NCI-H69 (cell line): Measurements from ENCODE around the gene COL1A1.

ENCODE experiments used
- DNase-seq: peaks from one replicate; lab custom pipeline; 2025; lab: John Stamatoyannopoulos, UW

Gene COL1A1

GRCh38 chr17:50213026-50214022 lies 11.9 kb upstream of the COL1A1 start:
- DNase-seq: peak; percentile 53

DNA sequence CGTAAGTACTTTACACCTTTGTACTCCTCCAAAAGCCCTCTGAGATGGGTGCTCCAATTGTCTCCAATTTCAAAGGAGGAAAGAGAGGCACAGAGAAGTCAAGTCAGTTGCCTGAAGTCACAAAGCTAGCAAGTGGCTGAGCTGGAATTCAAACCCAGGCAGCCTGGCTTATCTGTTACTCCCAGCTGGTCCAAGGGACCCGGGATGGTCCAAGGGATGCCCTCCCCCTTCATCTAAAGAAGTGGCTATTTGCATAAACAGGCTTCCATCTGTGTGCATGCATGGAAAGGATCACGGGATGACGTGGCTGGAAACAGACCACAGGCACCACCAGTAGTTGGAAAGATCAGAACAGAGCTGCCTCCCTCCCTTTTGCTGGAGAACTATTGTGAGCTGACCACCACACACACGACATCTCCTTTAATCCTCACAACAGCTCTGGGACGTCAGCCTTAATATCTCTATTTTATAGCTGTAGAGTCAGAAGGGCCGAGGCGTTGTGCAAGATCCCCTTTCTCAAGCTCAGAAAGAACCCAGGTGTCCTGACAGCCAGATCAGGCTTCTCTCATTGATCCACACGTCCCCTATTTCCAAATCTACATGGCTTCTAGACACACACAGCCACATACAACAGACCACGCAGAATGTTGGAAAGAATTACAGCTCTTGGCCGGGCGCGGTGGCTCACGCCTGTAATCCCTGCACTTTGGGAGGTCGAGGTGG lies 10.9 kb upstream of the COL1A1 start:
- no peak for DNase-seq

- DNase-seq: no peak
Observed at GRCh38 chr17:50211249-50212120, 10.1 kb upstream of the COL1A1 start.

- no peak for DNase-seq
Observed at GRCh38 chr17:50210240-50211225, 9.1 kb upstream of the COL1A1 start.

DNA sequence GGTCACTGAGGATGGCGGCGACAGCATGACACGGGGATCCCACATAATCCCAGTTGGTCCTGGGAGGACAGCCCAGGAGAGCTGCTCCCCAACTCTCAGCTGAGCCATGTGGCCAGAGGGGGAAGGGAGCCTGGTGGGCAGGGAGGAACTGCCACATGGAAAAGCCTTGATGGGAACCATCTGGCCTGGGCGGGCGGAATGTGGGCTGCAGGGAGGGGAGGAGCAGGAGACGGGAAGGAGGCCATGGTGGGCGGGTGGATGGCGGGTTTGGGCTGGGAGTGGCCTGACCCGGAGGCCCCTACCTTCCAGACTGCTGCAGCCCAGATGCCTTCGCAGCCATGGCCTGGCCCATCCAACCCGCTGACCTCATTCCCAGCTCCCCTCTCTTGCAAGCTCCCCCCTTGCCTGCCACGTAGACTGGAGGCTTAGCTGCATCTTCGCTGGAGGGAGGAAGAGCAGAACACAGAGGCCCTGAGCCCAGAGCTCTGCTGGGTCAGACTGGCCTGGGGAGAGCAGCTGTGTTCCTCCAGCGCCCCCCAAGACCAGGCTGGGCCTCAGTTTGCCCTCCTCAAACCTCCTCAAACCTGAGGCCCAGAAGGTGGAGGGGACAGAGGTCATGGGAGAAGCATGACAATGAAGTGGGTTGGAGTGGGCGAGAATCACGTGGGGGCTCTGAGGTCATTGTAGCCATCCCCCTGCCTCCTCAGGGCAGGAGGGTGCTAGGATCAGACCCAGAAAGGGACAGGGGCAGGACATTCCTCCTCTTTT lies 8.2 kb upstream of the COL1A1 start:
- peak; percentile 37 for DNase-seq

DNA sequence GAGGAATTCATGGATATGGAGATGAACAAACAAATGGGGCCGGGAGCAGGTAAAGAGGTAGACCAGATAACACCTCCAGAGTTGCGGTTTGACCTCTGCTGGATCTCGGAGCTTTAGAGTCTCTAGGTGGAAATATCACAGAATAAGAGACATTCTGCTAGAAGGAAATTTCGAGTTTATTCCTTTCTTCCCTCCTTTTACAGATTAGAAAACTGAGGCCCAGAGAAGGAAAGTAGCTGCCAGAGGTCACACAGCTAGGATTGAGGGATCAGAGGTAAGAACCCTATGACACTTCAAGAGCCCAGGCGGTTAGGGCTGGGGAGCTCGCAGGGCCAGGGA lies 7.7 kb upstream of the COL1A1 start:
- no peak for DNase-seq

DNA sequence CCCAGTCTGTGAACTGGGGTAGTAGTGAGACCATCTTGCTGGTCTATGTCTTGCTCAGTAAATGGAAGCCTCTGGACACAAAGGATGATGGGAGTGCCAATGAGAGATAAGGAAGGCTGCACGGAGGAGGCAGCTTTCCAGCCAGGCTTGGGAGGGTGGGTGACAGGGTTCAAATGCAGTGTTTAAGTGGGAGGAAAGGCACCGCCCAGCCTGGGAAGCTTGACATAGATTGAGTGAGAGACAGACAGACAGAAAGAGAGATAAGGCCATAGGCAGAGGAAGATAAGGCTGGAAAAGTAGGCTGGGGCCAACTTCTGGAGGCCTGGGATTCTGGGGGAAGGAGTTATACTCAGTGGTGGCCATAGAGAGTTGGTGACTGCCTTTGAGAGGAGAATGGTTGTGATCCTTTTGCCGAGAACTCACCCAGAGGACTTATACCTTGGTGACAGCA lies 7.2 kb upstream of the COL1A1 start:
- DNase-seq: no peak

- no peak for DNase-seq
Observed at GRCh38 chr17:50207792-50208567, 6.5 kb upstream of the COL1A1 start.

DNA sequence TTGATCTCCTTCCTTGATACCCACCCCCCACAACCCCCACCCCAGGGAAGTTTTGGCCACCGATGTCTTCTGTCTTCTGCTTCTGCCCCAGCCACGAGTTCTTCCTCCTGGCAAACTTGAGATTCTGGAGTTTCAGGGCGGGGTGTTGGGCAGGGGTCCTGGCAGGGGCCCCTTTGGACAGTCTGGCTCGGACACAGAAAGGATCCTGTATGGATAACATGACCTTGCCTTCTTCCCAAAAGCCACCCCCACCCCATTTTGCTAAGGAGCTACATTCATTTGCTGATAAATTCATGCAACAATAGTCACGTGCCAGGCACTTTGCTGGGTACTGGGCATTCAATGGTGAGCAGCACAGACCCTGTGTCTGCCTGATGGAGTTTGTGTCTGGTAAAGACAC lies 5.9 kb upstream of the COL1A1 start:
- DNase-seq: no peak

DNA sequence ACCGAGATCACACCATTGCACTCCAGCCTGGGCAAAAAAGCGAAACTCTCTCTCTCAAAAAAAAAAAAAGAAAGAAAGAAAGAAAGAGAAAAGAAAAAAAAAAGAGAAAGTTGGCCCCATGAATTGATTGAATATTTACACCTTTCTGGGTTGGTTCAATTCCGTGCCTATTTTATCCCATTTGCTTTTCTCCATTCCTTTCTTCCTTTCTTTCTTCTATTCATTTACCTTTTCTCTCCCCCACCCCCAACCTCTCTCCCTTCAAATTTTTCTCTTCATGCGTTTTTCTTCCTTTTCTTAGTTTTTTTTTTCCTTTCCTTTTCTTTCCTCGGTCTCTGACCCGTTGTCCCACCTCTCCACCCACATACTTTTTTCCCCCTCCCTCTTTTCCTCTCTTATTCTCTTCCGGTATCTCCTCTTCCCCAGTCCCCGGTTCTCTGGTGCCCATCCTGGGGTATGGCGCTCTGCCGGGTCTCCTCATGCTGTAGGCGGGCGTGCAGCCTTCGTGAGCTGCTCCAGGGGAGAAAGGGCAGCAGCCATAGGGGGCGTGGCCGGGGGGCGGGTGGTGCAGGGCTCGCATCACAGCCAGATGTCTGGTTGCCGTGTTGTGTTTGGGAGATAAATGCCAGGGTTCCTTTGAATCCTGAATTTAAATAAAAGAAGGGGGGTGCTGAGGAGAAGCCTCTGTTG lies 5.3 kb upstream of the COL1A1 start:
- peak; percentile 70 for DNase-seq

DNA sequence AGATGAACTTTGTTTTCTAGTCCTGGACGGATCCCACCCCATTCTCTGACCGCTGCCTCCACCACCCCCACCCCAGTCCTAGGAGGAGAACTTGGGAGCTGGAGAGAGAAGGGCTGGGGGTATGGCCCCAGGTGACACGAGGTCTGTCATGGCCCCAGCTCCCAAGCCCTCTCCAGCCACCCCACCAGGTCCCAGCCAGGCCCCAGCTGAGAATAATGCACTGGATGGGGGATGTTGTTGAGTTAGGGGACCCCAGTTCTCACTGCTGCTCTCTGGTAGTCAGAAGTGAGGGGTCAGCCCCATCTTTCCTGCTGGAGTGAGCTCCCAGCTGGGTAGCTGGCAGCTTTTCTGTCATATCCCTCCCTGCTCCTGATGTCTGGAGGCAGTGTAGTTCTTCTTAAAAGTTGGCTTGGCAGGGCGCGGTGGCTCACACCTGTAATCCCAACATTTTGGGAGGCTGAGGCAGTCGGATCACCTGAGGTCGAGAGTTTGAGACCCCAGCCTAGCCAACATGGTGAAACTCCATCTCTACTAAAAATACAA lies 4.6 kb upstream of the COL1A1 start:
- no peak for DNase-seq

DNA sequence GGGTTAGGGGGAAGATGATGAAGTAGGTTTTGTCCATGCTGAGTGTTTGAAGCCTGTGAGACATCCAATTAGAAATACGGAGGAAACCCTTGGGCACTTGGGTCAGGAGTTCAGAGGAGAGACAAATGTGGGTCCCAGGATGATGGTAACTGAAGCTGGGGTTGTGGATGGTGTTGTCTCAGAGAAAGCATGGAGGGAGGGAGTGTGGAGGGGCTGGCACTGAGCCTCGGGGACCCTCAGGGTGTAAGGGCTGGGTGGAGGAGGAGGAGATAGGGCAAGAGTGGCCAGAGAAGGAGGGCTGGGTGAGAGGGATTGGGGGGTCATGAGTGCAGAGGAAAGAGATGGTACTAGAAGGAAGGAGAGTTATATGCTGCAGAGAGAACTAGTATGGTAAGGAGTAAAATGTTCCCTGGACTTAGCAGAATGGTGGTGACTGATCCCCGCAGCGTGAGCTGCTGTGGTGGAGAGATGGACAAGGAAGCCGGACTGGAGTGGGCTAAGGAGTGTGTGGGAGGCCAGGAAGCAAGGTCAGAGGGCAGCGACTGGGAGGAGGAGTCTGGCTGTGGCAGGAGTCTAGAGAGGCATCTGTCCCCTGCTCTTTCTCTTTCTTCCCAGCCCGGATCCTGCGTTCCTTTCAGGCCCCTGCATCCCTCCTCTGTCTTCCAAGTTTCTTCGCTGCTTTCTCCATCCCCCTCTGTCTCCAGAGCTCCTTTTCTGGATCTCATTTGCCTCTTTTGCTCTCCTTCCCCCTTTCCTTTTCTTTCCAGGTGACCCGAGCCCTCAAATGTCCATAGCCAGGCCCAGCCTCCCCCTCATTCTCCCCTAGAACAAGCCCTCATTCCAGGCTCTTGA lies 3.9 kb upstream of the COL1A1 start:
- DNase-seq: no peak

- no peak for DNase-seq
Observed at GRCh38 chr17:50204431-50204830, 3.0 kb upstream of the COL1A1 start.

DNA sequence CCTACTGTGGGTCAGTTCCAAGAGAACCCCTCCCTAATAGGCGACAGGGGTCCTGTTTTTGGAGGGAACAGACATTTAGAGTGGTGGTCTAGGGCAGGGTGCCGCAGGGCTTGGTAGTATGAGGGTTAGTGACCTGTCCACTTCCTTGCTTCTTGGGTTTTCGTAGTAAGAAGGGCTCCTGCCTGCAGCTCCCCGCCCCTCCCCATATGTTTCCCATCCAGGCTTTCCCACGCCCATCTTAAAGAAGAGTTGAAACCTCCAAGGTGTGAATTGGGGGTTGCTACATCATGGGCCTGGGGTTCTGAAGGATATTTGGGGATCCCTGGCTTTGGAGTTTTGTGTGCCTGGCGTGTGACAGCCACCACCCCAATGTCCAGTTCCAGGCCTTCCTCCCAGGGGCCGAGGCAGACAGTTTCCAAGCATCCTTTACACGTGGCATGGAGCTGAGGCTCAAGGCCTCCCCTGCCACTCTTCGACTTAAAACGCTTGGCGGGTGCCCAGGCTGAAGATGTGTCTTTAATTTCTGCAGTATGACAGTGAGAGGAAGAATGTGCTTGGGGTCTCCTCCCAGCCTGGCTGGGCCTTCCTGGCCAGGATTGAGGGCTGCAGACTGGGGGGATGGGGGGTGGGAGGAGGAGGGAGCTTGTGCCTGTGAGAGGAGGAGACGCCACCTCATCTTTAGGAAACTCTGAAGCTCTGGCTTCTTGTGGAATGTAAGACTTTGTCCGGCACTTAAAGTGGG lies 2.3 kb upstream of the COL1A1 start:
- DNase-seq: no peak

DNA sequence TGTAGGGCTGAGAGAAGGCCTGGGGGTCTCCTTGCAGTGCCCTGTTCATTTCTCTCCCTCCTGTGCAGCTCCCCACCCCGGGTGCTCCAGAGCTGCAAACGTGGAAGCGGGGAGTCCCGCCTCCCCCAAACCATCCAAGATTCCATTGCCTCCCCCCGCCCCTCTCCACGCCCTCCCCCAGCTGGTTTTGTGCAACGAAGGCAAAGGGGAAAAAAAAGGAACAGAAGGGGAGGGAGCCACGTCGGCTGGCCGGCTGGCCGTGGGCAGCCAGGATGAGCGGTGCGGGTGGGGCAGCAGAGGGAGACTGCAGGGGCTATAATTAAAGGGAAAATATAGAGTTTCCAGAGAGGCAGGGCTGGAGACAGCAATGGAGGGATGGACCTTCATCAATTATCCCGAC lies 1.7 kb upstream of the COL1A1 start:
- DNase-seq: peak; percentile 43

DNA sequence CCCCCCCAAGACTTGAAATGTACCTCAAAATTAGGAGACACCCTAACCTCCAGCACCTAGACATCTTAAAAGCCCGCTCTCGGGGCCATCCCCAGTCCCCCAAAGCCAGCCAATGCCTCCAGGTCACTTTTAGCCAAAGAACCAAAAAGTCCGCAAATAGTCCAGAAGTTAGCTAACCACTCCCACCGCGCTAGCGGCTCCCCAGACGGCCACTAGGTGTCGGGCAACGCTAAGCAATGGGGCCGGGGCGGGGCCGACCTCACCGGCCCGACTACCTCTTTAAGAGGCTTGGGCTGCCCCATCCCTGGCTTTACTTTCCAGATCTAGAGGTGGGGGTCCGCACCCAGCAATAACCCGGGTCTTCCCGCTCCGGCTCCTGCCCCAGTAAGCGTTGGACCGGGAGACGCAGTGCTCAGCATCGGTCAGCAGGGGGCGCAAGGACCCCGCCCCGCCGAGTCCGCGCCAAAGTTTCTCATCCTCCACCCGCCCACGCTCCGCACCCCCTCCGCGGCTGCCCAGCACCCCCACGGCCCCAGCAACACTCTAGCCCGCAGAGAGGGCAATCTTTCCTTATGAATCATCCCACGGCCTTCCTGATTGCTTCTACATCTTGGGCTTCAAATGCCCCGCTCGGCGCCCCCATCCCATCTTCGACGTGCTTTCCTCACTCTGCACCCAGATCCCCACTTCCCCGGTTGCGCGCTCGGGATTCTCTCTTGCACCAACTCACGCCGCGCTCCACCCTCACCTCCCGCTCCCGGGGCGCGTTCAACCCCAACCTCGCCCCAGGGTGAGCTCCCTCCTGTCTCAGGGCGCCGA lies 765 bp downstream of the COL1A1 start:
- peak; percentile 87 for DNase-seq
